HG03175 (cell line): Measurements from ENCODE around the gene CES2.

Source experiments
- ATAC-seq: cut with Tn5 transposase; IDR thresholded peaks from one replicate; pipeline ENCODE4 v1.9.1; 2021; ENCODE audit warnings: mild to moderate bottlenecking, moderate library complexity; ENCODE audit not compliant: unreplicated experiment

CES2 gene

GRCh38 chr16:66902648-66903543, 32.4 kb upstream of the CES2 start:
- no peak for ATAC-seq

DNA sequence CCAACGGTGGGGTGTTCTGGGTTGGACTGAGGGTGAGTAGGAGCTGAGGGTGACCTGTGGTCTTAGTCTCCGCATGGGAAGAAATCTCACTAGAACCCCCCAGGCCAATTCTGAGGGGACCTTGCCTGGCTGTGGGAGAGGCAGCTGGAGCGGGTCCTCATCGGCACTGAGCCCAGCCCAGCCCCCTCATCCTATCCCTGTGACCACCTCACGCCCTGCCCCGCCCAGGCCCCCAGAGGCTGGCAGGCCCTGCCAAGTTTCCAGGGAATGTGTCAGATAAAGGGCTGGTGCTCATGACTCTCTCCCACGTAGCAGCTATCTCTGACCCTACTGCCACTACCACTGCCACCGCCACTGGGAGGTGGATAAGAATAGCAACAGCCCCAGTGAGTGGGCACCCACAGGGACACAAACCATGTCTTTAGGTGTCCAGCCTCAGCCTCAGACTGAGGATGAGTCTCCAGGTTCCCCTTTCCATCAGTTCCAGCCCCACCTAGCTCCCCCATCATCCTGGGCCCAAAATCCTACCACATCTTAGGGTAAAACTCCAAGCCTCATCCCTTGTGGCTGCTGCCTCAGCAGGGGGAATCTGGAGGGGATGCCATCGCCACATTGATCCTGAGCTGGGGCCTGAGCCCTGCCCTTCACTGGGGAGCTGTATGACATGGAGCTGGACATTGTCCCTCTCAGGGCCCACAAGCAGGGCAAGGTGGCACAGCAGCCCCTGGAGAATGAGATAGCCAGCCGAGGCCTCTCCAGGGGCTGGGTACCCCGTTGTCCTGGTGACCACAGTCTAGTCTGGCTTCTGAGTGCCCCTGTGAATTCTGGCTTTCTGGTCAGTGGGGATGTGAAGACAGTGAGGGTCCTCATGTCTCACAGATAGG, 31.5 kb upstream of the CES2 start:
- ATAC-seq = no peak

DNA sequence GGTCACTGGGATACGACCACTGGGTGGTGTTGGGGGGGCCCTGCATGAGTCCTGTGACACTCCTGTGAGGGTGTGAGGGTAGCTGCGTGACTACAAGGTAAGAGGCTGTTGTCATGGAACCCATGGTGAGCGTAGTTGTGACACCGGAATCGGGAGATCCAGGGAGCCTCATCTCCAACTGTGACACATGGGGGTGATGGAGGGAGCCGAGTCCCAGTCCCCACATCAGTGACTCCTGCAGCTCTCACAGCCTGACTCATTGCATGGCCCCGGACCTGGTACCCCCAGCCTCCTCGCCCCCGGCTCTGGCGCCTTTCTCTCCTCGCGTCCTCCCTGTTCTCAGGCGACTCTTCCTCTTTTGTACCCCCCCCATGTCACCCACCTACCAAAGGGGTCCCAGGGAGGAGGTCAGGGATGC, 30.9 kb upstream of the CES2 start:
- no peak for ATAC-seq

- no peak for ATAC-seq
These were observed 30.3 kb upstream of the CES2 start for GRCh38 chr16:66904846-66905632.

- no peak for ATAC-seq
These were observed 29.4 kb upstream of the CES2 start for GRCh38 chr16:66905633-66906539.

- ATAC-seq = no peak
These were observed 28.1 kb upstream of the CES2 start for GRCh38 chr16:66906916-66907836.

GRCh38 chr16:66908116-66908515, 27.2 kb upstream of the CES2 start:
- ATAC-seq = no peak

- no peak for ATAC-seq
These were observed 26.4 kb upstream of the CES2 start for GRCh38 chr16:66908762-66909559.

GRCh38 chr16:66910175-66910940, 25.0 kb upstream of the CES2 start:
- no peak for ATAC-seq

DNA sequence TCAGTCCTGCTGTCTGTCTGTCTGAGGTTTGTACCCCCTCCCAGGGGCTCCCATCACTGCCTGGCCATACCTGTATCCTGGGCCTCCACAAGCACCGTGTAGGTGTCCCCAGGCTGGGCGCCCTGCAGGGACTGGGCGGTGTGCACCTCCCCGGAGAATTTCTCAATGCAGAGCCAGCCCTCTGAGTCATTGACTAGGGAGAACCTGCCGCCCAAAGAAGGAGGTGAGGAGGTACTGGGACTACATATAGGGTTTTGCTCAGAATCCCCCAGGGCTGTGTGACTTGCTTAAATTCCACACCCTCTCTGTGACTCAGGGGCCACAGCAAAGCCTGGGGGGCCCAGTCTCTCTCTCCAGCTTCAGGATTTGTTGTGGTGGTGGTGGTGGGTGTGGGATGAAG, 24.2 kb upstream of the CES2 start:
- ATAC-seq = no peak

DNA sequence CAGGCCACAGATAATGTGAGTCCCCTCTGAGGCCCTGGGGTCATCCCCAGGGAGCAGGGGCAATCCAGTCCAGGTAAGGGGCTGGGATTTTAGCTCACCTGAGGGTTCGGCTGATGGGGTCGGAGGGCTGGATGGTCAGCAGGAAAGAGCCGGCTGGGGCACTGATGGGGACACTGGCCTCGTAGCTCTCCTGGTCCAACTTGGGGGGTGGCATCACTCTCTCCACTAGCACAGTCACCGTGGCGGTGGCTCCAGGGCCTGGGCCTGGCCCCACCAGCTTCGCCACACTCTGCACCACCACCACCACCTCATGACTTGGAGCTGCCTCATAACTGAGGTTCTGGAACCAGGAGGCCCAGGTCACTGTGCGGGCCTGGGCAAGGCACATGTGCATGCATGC, 23.5 kb upstream of the CES2 start:
- ATAC-seq = no peak

- ATAC-seq = no peak
These were observed 22.2 kb upstream of the CES2 start for GRCh38 chr16:66913081-66913480.

- ATAC-seq = no peak
These were observed 21.6 kb upstream of the CES2 start for GRCh38 chr16:66913711-66914110.

DNA sequence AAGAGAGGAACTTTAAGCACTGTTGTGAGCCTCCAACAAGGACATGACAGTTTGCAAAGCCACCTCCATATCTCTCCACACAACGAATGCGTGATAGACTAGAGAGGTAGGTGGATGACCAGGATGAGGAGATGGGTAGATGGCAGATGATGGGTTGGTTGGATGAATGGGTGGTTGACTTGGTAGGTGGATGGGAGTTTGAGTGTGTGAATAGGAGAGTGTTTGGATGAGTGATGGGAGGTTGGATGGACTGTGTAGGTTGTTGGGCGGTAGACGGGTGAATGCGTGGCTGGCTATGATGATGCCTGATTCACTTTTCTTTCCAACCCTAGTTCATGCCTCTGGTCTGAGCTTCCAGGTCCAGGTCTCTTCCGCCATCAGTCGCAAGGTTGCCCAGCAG, 20.8 kb upstream of the CES2 start:
- no peak for ATAC-seq

DNA sequence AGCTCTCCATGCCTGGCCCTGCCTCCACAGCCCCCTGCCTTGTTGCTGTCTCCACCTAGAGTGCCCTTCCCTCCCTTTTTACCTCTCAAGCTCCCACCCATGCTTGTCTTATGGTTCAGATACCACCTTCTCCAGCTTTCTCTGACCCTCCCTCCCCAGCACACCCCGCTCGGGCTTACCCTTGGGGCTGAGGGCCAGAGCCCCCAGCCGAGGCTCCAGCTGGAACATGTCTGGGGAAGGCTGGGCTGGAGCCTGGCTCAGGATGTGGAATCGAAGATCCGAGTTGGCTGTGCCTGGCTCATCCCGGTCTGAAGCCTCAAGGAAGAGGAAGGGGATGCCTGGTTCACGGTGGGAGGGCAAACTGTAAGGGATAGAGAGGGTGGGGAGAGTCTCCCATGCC, 20.3 kb upstream of the CES2 start:
- ATAC-seq = no peak

- ATAC-seq = no peak
These were observed 18.8 kb upstream of the CES2 start for GRCh38 chr16:66916518-66916917.

GRCh38 chr16:66917741-66918140, 17.6 kb upstream of the CES2 start:
- no peak for ATAC-seq
